NCI-H2227 (cell line): Measurements from ENCODE around the gene SLC3A2.
"Not testable (repeated sequence)": the region's sequence is repeated elsewhere in the genome, so short reads cannot be mapped to it uniquely, and the experiment has no call there.

ENCODE experiments used
- DNase-seq: peaks from one replicate; lab custom pipeline; 2025; ENCODE audit not compliant: unreplicated experiment; lab: John Stamatoyannopoulos, UW

The SLC3A2 gene

DNA sequence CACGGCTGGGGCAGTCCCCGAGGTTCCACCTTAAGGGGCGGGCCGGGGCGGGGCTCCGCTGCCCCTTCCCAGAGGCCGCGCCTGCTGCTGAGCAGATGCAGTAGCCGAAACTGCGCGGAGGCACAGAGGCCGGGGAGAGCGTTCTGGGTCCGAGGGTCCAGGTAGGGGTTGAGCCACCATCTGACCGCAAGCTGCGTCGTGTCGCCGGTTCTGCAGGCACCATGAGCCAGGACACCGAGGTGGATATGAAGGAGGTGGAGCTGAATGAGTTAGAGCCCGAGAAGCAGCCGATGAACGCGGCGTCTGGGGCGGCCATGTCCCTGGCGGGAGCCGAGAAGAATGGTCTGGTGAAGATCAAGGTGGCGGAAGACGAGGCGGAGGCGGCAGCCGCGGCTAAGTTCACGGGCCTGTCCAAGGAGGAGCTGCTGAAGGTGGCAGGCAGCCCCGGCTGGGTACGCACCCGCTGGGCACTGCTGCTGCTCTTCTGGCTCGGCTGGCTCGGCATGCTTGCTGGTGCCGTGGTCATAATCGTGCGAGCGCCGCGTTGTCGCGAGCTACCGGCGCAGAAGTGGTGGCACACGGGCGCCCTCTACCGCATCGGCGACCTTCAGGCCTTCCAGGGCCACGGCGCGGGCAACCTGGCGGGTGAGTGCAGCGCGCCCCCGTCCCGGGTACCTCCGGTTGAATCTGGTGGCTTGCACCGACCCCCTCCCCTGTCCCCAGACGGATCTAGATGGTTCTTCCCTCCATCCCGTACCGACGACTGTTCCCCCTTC lies at the start of gene SLC3A2:
SLC3A2 (plus strand) TSS at position 94 of the 776 bp plus-strand sequence; CDS start at position 222, 128 bp downstream.
- DNase-seq: peak; percentile 93

DNA sequence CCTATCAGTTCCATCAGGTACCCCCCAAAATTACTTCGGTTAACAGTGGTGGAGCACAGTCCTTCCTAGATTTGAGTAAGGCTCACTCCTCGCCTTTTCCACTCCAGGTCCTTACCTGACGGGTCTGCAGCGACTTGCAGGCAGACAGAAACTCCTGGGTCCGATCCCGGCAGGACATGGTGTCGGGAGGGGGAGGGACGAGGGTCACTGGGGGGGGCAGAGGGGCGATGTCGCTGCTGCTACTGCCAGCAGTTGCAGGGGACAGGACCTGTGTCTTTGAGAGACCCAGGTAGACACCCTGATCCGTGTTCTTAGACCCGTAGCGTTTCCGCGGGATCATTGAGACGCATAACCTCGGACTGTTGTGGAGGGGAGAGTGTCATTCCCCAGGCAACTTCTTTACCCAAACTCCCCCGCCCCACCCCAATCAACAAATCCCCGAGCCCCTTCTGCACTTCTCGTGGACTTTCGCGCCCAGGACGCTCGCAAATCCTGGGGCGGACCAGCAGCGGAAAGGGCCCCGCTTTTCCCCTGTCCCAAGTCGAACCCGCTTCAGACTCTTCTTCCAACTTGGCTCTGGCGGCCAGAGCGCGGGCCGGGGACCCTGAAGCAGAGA lies 49.7 kb upstream of the SLC3A2 start:
- DNase-seq: peak; percentile 84

DNA sequence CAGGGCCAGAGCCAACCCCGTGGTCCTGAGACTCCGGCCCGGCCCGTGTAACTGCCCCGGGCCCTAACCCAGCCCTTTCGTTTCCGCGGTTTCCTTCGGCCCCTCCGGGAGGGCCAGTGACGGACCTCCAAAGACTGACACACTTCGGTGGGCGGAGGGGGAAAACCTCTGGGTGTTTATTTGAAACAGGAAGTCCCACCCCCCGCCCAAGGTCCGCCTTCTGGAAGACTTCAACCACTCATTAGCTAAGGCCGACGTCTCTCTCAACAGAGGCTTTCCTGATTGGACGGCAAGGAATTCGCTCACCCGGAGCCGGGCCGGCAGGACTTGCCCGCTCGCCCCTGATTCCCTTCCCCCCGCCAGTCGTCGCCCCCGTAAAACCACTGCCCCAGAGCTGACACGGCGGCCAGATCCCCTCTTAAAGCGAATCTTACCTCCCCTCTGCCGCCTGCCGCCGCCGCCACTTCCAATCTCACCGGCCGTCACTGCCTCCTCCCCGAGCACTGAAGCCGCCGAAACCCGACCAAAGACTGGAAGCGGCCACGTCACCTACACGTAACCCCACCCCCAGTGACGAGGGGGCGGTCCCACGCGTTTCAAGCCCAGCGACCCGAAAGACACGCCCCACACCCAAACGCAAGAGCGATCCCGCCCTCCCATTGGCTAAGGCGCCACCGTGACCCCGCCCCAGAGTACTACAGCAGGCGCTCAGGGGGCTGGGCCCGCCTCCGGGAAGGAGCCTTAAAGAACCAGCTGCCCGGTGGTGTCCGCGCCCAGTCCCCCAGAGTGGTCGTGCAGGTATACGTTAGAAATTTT lies 49.0 kb upstream of the SLC3A2 start, which contains the start of gene STX5:
STX5 (minus strand) TSS at position 532 of the 816 bp plus-strand sequence. CDS start 808 bp downstream, outside the sequence.
- DNase-seq: peak; percentile 99

DNA sequence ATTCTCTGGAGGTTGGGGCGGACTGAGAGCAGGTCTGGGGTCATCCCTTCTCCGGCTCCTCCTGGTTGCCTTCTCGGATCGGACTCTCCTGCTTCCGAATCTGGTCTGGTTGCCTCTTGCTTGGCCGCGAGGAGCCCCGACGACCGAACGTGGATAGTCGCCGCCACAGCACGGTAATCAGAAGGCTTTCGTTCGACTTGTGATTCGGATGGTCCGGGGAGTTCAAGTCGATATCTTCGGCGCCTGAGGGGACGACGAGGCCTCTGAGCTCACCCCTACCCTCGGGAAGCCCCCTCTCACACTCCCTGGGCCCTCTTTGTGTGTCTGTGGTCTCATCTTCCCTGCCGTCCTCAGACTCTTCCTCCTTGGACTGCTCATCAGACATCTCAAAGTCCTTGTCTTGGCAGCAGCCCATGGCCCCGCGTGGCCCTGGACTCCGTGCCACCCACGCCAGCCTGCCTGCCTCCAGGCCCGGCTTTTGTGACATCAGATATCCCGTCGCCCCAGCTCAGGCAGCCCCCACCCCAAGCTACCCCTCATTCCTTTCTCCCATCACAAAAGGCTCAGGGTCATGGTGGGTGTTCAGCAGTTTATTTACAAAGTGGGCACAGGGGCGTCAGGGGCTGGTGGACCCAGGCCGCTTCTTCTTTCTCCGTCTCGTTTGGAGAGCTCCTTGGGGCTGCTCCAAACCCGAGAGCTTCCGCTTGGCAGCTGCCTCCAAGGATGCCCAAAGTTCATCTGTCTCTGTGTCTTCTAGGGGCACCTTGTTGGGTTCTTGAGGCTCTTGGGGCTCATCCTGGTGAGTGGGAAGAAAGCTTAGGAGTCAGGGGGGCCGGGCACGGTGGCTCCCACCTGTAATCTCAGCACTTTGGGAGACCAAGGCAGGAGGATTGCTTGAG lies 48.1 kb upstream of the SLC3A2 start, which contains the start of gene TEX54:
TEX54 (minus strand) TSS at position 506 of the 899 bp plus-strand sequence.
- peak; percentile 59 for DNase-seq

DNA sequence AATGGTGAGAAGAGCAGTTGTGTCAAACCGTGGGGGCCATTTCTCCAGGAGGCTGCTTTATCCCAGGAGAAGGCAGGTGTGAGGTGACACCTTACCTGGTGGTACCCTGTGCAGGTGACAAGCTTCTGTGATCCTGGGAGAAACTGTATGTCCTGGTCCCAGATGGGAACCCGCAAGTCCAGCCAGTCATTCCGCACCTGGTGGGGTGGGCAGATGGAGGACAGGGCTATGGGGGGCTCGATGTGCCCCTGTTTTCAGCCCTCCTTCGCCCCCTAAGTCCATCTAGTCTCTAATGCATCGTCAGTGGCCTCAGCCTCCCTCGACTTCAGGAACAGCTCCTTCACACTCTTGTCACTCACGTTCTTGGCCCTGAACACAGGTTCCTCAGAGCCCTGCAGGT lies 45.4 kb upstream of the SLC3A2 start:
- no peak for DNase-seq

DNA sequence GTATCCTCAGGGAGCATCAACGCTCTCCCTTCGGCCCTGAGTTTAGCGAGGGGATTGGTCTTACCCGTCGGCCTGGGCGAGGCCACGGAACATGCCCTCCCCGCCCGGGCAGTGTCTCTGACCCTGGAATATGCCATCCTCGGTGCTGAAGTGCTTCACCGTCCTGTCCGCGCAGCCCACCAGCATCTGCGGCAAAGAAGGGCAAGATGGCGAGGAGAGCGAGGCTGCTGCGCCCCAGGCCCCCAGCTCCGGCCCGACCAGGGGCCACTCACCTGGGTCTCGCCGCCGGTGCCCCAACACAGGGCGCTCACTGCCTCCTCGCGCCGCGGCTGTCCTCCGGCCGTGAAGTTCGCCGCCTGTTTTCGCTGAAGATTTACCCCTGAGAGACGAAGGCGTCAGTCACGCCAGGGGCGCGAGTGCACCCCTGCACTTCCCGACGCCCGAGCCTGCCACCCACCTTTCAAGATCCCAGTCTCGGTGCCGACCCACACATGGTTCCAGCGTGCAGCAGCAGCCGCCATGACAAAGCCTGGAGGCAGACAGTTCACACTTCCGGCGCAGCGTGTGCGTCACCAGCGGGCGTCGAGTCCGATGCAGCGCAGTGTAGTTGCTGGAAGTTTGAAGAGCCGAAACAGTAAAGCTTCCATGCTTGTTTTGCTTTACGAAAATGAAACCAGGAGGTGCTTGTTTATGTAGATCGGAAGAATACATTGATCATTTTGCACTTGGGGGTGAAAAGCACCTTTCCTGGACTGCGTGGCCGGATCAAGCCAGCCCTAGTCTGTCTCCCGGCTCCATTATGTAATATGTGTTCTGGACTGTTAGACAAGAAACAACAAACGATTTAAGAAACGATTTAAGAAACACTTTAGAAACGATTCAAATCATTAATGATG lies 41.4 kb upstream of the SLC3A2 start, which contains the start of gene WDR74:
WDR74 (minus strand) TSS at position 541 of the 896 bp plus-strand sequence; CDS start at position 521, 20 bp downstream.
- DNase-seq: peak; percentile 95

DNA sequence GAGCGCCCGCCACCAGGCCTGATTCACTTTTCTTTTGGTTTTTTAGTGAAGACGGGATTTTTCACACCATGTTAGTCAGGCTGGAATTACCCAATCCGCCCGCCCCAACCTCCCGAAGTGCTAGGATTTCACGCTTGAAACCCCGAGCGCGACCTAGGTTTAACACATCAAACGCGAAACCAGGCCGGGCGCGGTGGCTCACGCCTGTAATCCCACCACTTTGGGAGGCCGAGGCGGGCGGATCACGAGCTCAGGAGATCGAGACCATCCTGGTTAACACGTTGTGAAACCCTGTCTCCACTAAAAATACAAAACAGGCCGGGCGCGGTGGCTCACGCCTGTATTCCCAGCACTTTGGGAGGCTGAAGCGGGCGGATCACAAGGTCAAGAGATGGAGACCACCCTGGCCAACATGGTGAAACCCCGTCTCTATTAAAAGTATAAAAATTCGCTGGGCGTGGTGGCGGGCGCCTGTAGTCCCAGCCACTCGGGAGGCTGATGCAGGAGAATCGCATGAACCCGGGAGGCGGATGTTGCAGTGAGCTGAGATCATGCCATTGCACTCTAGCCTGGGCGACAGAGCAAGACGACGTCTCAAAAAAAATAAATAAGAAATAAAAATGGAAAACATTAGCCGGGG lies 39.9 kb upstream of the SLC3A2 start:
- DNase-seq: peak; percentile 76

DNA sequence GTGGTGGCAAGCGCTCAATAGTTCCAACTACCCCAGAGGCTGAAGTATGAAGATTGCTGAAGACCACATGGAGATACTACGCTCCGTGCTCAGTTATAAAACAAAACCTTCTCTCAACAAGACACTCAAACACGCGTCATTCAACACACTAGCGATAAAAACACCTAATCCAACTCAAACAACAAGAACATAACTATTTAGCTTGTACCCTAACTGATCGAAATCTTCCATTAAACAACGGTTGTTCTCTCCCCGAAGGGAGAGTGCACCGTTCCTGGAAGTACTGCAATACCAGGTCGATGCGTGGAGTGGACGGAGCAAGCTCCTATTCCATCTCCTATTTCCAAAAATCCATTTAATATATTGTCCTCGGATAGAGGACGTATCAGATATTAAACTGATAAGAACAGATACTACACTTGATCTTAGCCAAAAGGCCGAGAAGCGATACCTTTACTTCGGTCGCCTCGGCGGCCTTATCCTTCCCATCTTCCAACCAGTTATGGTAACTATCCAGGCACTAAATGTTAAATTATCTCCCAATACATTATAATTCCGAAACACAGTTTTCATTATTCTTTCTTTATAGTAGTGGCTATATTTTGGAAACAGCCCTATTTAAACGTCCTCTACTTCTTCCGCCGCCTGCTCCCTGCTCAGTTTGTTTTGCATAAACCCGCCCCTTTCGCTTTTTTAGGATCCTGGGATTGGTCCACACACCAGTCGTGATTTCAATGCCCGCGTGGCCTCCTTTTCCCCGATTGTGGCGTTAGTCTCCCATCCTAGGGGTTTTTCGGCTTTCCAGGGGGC lies 39.1 kb upstream of the SLC3A2 start:
- DNase-seq: peak; percentile 97

DNA sequence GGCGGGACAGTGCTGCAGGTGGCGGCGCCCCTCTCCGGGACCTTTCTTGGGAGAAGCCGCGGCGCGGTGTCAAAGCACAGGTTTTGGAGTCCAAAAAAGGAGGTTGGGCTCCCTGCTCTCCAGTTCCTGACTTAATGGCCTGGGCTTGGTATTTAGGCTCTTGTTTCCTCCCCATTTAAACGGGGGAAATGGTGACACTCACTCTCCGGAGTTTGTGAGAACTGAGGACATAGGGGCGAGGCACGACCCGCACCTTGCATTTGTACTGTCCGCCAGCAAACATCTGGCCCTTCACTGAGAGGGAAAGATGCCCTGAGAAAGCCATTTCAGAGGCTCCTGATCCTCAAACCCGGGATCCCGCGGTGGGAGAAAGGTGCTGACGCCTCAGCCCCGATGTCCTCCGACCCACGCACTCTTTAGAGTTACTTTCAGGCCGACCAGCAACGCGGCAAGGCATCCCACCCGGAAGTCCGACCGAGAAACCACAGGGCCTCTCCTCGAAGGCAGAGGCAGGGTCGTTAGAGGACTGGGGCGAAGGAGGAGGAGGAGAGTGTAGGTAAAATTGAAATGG lies 38.4 kb upstream of the SLC3A2 start:
- peak; percentile 74 for DNase-seq

DNA sequence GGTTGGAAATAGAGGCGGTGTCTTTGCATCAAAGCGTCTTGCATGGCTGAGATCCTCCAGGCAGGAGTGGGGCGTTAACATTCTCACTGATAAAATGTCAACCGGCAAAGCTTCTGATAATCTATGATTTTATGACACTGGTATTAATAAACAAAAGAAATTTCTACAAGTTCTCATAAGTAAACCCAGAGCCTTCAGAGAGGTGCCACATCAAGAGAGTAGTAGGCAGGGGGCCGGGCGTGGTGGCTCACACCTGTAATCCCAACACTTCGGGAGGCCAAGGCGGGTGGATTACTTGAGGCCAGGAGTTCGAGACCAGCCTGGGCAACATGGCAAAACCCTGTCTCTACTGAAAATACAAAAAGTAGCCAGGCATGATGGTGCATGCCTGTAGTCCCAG lies 37.8 kb upstream of the SLC3A2 start:
- not testable (repeated sequence) for DNase-seq

DNA sequence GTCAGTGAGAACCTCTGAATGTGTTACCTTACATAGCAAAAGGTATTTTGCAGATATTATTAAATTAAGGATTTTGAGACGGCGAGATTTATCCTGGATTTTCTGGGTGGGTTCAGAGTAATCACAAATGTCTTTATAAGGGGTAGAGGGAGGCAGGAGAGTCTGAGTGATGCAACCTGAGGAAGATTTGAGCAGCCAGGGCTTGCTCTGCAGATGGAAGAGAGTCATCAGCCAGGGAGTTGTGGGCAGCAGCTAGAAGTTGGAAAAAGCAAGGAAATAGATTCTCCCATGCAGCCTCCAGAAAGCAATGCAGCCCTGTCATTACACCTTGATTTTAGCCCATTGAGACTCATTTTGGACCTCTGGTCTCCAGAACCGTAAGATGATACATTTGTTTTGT lies 37.2 kb upstream of the SLC3A2 start:
- no peak for DNase-seq

DNA sequence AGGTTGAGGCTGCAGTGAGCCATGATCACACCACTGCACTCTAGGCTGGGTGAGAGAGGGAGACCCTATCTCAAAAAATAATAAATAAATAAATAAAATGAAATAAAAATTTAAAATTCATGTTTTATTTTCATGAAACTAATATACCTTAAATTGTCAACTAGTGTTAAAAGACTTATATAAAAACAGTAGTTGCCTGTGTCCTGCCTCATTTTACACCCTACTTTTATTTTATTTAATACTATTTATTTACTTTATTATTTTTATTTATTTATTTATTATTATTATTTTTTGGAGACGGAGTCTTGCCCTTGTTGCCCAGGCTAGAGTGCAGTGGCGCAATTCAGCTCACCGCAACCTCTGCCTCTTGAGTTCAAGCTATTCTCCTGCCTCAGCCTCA lies 36.5 kb upstream of the SLC3A2 start:
- no peak for DNase-seq

DNA sequence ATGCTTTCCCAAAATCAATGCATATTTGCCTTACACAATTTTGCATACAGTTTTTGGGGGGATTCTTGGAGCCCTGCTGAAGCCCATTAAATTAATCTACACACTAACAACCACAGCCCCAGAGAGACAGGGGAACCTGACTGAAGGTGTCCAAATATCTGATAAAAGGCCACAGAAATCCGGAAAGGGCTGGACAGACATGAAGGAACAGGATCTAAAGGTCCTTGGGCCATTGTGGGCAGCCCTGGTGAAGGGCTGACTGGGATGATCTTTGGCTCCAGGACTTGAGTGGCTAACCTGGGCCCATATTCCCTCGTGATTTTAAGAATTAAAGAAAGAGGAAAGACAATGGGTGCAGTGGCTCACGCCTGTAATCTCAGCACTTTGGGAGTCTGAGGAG lies 34.5 kb upstream of the SLC3A2 start:
- no peak for DNase-seq

DNA sequence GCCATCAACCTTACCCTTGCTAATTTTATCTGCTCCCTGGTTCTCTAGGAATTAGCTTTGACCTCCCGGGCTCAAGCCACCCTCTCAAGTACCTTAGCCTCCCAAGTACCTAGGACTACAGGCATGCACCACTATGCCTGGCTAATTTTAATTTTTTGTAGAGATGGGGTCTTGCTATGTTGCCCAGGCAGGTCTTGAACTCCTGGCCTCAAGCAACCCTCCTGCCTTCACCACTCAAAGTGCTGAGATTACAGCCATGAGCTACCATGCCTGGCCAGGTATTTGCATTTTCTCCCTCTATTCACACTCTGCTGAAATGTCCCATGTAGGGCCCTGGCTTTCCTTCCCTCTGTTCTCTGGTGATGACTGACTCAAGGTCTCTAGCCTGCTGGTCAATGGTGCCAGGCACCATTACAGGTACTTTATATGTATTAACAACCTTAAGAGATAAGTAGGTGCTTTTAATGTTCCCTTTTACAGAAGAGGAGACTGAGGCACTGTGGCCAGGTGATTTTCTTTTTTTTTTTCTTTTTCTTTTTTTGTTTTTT lies 32.9 kb upstream of the SLC3A2 start:
- DNase-seq: no peak

DNA sequence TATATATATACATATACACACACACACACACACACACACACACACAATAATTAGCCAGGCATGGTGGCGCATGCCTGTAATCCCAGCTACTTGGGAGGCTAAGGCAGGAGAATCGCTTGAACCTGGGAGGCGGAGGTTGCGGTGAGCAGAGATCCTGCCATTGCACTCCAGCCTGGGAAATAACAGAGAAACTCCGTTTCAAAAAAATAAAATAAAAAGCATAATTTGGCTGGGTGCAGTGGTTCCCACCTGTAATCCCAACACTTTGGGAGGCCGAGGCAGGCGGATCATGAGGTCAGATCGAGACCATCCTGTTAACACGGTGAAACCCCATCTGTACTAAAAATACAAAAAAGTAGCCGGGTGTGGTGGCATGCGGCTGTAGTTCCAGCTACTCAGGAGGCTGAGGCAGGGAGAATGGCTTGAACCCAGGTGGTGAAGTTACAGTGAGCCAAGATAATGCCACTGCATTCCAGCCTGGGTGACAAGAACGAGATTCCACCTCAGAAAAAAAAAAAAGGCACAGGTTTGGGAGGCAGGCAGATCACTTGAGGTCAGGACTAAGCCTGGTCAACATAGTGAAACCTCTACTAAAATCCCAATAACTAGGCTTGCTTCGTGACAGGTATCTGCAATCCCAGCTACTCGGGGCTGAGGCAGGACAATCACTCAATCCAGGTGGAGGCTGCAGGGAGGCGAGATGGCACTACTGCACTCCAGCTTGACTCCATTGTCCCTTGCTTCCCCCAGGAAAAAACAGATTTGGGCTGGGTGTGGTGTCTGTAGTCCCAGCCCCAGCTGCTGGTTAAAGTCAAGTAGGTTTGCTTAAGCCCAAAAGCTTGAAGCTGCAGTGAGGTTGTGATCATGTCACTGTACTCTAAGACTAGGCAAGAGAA lies 29.5 kb upstream of the SLC3A2 start:
- no peak for DNase-seq

DNA sequence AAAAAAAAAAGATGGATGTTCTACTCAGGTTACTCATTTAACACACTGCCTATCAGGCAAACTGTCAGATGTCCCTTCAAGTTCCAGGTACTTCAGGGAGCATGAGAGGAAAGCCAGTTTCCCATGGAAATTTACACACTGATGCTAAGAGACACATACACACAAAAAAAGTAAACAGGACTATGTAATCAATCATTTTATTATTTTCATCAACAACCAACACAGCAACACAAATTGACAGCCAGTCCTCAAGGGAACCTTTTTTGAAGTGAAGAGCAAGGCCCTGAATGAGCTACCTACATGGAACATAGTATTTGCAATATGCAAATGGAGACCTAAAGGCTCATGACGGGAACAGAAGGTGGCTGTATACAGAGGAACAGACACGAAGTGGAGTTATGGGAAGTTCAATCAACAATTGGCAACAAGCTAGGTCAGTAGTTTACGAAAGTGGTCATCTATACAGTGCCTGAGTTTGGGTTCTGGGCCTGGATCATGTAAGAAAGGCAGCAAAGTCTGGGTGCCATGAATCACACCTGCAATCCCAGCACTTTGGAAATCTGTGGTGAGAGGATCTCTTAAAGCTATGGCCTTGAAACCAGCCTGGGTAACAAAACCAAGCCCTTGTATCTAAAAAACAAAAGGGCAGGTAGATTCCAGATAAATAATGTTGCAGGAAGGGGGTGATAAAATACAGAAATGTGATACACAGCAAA lies 28.7 kb upstream of the SLC3A2 start:
- DNase-seq: no peak
